Effector CD4-positive, alpha-beta T cell (primary cell): ENCODE results near the gene ERC2.
"Not testable (repeated sequence)": the region's sequence is repeated elsewhere in the genome, so short reads cannot be mapped to it uniquely, and the experiment has no call there.

Experiments used
- DNase-seq: peaks from one replicate; pipeline ENCODE4 v3.0.0-alpha.2; 2020

The ERC2 gene

GRCh38 chr3:55532806-55533205, 935.5 kb downstream of the ERC2 start:
- DNase-seq, result no peak

- DNase-seq, result no peak
Observed at GRCh38 chr3:55531321-55531720, 936.9 kb downstream of the ERC2 start.

DNA sequence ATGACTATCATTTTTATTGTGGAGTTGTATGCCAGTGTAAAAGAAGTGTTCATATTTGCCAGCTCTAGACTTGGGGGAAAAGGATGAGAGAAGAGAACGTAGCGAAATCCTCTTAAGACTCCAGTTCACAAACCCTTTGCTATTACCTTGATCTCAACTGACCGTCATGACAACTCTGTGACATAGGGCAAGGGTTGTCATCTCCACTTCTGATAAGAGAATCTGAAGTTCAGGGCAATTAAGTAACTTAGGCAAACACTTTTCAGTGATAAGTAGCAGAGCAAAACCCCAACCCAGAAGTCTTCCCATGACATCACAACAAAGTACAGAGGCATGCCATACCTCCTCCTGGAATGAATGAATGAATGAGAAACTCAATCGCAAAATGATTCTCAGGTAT, 940.9 kb downstream of the ERC2 start:
- DNase-seq, result no peak

GRCh38 chr3:55526332-55527030, 941.8 kb downstream of the ERC2 start:
- DNase-seq, result no peak

DNA sequence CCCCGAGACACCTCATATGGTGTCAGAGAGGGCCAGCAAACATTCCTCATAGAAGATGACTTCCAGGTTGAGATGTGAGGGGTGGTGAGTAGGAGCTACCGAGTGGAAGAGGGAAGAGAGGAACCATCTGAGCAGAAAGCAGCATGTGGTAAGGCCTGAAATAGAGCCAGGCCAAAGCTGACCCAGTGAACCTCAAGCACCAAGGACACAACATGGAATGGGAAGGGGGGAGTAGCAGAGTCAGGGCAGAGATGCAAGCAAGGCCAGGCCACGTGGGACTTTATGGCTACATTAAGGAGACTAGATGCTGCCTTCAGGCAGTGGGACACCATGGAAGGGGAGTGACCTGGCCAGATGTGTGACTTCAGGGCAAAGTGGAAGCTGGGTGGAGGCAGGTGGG, 942.8 kb downstream of the ERC2 start:
- no peak for DNase-seq

DNA sequence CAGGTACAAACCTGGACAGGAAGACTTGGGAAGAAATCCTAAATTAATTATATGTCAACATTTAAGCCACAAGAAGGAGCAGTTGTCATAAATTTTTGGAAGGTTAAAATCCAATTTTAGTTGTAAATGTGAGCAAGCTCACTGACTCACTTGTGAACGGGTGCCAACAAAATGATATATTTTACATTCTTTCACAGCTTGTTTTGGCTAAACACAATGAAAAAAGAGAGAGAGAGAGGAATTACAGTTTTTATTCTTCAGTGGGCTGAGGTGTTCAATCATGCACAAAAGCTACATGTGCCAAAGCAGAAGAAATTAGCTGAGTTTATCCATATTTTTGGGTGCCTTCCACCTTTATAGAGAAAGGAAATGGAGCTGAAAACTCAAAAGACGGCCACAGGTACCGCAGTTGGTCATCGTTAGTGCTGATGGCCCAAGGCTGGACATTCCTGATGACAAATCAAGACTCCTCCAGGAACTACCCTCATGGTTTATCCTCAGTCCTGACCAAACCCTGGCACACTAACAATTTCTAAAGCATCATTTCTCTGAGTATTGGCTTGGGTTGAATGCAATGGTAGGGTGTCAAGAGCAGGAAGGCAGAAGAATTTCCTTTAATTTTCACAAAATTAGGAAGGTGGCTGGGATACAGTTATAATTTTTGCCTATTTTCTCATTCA, 943.6 kb downstream of the ERC2 start:
- DNase-seq, result no peak

GRCh38 chr3:55523471-55523870, 944.8 kb downstream of the ERC2 start:
- DNase-seq, result no peak

DNA sequence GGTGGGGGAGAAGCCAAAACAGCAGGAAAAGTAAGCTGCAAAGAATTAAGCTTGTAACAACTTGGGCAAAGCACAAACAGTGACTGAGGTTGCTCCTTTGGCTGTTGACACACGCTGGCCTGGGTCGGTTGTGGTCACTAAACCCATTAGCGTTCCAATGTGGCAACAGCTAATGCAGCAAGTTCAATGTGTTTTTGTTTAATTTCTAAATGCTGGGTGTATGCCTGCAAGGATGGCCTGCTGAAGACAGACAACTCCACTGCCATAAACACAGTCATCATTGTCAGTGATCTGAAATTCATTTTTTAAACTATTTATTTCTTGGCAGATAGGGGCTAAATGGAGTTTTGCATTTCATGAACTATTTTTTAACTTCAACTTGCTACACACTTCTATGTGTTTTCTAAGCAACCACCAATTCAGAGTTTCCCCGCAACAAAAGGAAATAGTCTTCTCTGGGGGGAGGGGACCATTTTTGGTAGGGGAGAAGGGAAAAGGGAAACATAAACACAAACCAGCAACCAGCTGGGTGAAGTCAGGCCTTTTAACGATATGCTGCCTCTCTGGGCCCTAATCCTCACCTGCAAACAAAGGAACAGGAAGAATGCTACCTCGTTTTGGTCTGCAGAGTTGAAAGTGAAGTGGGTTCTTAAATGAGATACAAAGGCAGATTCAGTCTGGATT, 946.4 kb downstream of the ERC2 start:
- DNase-seq, result no peak

- no peak for DNase-seq
Observed at GRCh38 chr3:55521064-55521737, 947.1 kb downstream of the ERC2 start.

- DNase-seq, result no peak
Observed at GRCh38 chr3:55519019-55519418, 949.2 kb downstream of the ERC2 start.

GRCh38 chr3:55518451-55518850, 949.8 kb downstream of the ERC2 start:
- DNase-seq, result no peak

DNA sequence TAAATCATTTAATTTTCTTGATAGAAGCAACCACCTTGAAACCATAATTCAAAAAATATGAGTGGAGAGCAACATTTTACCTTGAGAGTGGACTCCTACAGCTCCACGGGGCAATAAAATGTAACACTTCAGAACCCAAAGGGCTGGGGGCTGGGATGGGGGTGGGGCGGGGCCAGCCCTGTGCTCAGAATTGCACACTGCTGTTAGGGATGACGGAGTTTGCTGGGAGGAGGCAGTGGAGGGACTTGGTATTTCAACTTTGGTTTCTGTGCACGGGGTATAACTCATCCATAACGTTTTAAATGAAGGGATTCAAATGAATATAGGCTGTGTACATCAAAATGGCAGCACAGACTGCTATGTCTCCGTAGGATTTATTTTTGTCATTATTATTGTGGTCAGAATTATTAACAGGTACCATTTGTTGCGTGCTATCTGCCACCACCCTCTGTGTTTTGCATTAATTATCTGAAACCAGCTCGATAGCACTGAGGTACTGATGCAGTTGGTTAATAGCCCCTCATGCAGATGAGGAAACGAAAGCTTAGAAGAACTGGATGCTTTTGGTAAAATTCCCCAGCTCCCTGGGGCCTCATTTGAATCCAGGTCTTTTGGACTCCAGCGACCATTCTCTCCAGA, 951.8 kb downstream of the ERC2 start:
- no peak for DNase-seq

DNA sequence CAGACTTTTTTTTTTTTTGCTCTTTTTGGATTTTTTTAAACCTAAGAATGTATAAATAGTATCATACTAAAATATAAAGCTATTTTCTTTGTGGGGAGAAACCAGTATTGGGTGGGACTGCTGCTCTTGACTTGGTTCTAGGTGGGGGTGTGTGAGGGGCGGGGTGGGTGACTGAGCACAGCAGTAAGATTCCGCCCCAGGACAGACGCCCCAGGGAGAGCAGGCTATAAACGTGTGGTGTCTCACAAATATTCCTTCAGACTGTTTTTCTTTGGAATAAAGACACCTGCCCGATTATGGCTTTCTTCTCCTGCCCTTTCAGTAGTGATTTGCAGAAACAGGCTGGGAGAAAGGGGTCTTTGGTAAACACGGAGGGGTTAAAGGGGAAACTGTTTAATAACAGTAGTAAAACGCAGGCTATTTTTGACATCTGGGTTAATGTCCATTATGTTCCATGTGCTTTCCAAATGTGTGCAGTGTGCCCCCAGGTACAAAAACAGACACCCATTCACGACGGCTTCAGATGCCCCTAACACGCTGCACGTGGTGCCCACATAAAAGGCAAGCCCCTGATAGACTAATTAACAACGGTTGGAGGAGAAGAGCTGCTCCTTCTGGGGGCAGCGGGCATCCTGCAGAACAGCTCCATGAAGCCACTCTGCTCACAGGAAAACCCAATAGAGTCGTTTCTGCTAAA, 952.6 kb downstream of the ERC2 start:
- no peak for DNase-seq

DNA sequence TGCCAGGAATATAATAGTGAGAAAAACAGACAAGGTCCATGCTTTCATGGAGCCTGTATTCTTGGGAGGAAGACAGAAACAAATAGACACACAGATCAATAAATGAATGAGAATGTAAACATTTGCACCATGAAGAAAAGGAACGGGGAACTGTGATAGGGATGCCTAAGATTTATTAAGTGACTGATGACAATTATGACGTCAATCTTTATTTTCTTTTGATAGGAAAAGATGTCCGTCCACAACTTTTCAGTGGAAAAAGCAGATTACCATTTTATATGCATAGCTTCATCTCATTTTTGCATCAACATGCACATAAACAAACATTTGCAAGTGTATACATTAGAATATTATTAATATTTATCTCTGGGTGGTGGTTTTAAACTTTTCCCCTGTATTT, 953.3 kb downstream of the ERC2 start:
- no peak for DNase-seq

DNA sequence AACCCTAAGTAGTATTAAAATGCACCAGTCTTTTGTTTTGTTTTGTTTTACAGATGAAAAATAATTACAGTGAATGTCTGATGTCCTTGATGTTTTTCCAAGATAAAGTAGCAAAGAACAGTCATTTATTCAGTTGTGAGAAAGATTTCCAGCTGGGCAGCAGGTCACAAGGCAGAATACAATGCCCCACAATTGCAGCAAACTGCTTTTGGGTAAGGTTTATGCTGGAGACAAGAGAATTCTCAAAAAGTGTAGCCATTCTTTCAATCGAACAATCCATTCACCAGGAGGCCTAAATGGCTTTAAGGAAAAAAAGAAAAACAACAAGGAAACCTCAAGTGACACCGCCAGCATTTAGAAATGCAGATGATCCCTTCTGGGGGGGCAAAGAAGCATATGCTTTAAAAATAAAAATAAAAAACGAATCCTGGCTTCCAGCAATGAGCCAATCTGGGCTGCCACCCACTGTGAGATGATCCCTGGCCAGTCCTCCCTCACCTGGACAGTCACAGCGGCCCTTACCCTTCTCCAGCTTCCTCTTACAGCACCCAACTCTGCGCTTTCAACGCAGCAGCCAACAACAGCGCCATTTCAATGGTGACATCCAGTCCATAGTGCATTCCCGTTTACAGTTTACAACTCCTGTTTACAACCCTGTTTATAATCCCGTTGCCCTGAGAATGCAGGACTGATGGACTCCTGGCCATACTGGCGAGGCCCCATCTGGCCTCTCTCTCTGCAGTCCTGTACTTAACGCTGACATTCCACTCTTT, 955.5 kb downstream of the ERC2 start:
- DNase-seq, result no peak

DNA sequence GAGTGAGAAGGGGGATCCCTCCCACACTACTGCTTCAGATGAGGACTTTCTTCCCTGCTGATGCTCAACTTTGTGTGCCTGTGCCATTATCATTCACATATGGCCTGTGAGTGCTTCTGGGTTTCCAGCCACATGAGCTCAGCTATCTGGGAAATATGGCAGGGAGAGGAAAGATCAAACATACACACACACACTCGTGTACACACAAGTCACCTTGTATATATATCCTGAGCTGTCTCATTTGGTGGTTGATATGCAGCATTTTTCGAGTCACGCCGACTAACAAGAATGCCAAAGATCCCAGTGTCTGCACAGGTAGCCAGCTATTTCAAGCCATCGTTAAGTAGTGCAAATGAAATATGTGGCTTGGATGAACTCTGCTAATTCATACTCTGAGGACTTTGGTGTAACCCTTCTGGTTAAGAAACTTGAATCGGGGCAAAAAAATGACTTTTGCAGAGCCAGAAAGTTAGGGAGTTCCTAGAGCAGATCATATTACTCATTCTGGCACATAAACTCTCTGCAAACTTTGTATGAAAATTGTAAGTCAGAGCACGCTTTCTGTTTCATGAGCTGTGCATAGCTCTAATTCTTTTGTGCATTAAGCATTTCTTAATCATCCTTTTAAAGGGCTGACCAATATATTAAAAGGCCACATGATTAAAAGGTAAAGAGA, 956.2 kb downstream of the ERC2 start:
- DNase-seq, result no peak

DNA sequence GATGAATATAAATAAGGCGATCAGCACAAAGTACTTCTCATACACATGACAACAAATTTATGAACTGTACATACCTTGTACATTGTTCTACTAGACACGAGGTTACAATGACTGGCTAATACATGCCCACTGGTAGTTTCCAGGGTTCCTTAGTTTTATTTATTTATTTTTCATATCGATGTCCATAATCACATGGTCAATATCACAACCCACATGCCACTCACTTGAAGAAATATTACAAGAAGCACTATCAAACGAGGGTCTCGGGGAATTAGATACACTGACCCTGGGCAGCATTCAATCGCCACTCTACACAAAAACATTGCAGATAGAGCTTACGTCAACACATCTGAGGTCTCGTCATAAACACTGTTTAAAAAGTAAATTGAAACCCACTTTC, 959.9 kb downstream of the ERC2 start:
- no peak for DNase-seq

- no peak for DNase-seq
Observed at GRCh38 chr3:55507808-55508207, 960.5 kb downstream of the ERC2 start.

- DNase-seq, result no peak
Observed at GRCh38 chr3:55505776-55506175, 962.5 kb downstream of the ERC2 start.

DNA sequence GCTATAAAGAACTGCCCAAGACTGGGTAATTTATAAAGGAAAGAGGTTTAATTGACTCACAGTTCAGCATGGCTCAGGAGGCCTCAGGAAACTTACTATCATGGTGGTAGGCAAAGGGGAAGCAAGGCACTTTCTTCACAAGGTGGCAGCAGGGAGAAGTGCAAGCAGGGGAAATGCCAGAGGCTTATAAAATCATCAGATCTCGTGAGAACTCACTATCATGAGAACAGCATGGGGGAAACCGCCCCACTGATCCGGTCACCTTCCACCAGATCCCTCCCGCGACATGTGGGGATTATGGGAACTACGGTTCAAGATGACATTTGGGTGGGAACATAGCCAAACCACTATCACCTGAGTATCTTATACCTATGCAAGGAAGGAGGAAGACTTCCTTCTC, 963.2 kb downstream of the ERC2 start:
- DNase-seq, result not testable (repeated sequence)

DNA sequence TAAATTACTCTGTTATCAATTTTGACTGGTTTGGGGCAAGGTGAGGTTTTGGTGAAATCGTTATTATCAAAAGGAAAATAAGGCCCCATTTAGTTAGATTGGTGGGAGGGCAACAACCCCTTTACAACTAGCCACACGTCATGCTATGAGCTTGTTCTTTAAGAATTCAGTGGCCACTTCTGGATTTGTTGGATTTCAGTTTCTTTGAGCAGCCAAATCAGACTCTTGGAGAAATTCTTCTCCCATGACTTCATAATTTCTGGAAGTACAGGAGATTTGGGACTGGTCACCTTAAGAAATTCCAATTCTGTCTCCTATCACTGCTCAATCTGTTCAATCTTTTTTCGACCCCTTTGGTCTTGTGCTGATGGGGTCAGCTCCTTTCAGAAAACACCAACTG, 966.4 kb downstream of the ERC2 start:
- DNase-seq, result no peak
